ENCODE results near the gene MARCHF6.

- TF ChIP-seq, protein P1, sequence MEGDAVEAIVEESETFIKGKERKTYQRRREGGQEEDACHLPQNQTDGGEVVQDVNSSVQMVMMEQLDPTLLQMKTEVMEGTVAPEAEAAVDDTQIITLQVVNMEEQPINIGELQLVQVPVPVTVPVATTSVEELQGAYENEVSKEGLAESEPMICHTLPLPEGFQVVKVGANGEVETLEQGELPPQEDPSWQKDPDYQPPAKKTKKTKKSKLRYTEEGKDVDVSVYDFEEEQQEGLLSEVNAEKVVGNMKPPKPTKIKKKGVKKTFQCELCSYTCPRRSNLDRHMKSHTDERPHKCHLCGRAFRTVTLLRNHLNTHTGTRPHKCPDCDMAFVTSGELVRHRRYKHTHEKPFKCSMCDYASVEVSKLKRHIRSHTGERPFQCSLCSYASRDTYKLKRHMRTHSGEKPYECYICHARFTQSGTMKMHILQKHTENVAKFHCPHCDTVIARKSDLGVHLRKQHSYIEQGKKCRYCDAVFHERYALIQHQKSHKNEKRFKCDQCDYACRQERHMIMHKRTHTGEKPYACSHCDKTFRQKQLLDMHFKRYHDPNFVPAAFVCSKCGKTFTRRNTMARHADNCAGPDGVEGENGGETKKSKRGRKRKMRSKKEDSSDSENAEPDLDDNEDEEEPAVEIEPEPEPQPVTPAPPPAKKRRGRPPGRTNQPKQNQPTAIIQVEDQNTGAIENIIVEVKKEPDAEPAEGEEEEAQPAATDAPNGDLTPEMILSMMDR (conservative IDR thresholded peaks at IDR 0.05; ENCODE audit: low read depth in 2 of 2): no peak
- TF ChIP-seq ETS1 (IDR thresholded peaks at IDR 0.05) (no peak), ZNF331 (CRISPR knock-in tag; IDR thresholded peaks at IDR 0.05; ENCODE audit: low read depth) (no peak), CREB1 (CRISPR knock-in tag; IDR thresholded peaks at IDR 0.05; ENCODE audit: low read depth) (no peak), EZH2 (IDR thresholded peaks at IDR 0.05; ENCODE audit: low read depth, unreplicated experiment) (no peak), EZH2phosphoT487 (IDR thresholded peaks at IDR 0.05; ENCODE audit: unreplicated experiment) (no peak), POLR2AphosphoS5 (IDR thresholded peaks at IDR 0.05; ENCODE audit: low read depth) (no peak), ZNF114 (CRISPR knock-in tag; IDR thresholded peaks at IDR 0.05) (no peak), JUNB (IDR thresholded peaks at IDR 0.05; ENCODE audit: unreplicated experiment) (no peak)
- TF ChIP-seq, protein P2, sequence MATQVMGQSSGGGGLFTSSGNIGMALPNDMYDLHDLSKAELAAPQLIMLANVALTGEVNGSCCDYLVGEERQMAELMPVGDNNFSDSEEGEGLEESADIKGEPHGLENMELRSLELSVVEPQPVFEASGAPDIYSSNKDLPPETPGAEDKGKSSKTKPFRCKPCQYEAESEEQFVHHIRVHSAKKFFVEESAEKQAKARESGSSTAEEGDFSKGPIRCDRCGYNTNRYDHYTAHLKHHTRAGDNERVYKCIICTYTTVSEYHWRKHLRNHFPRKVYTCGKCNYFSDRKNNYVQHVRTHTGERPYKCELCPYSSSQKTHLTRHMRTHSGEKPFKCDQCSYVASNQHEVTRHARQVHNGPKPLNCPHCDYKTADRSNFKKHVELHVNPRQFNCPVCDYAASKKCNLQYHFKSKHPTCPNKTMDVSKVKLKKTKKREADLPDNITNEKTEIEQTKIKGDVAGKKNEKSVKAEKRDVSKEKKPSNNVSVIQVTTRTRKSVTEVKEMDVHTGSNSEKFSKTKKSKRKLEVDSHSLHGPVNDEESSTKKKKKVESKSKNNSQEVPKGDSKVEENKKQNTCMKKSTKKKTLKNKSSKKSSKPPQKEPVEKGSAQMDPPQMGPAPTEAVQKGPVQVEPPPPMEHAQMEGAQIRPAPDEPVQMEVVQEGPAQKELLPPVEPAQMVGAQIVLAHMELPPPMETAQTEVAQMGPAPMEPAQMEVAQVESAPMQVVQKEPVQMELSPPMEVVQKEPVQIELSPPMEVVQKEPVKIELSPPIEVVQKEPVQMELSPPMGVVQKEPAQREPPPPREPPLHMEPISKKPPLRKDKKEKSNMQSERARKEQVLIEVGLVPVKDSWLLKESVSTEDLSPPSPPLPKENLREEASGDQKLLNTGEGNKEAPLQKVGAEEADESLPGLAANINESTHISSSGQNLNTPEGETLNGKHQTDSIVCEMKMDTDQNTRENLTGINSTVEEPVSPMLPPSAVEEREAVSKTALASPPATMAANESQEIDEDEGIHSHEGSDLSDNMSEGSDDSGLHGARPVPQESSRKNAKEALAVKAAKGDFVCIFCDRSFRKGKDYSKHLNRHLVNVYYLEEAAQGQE (IDR thresholded peaks at IDR 0.05; ENCODE audit: unreplicated experiment): no peak
These were observed 29.7 kb upstream of the MARCHF6 start for GRCh38 chr5:10323588-10324488.

Data from GM23338 (cell line).